IgD-negative memory B cell (primary cell): ENCODE measurements around the gene C1QL3. TPM values are rescaled to one million over a fixed set of nuclear protein-coding genes. Genes with fewer than 3 reads are reported as not detected.

Experiments used
- H3K27ac Mint-ChIP-seq, 3 donors: one replicate each; pipeline ENCODE4 v1.8.0; 2020 to 2022; ENCODE audit warnings: mild to moderate bottlenecking in 3 of 3, mixed read lengths in 3 of 3, moderate library complexity in 1 of 3
- H3K27me3 Mint-ChIP-seq: one replicate; pipeline ENCODE4 v1.8.0; 2021; ENCODE audit warnings: mixed read lengths
- H3K36me3 Mint-ChIP-seq: one replicate; pipeline ENCODE4 v1.8.0; 2020; ENCODE audit warnings: mild to moderate bottlenecking, mixed read lengths
- H3K4me1 Mint-ChIP-seq, 3 donors: one replicate each; pipeline ENCODE4 v1.8.0; 2020 to 2022; ENCODE audit warnings: mixed read lengths in 3 of 3, mild to moderate bottlenecking in 1 of 3
- H3K4me3 Mint-ChIP-seq, 4 donors: one replicate each; pipeline ENCODE4 v1.8.0; 2020 to 2022; ENCODE audit warnings: mild to moderate bottlenecking in 4 of 4, mixed read lengths in 4 of 4, moderate library complexity in 3 of 4
- H3K9me3 Mint-ChIP-seq, 3 donors: one replicate each; pipeline ENCODE4 v1.8.0; 2020 to 2021; ENCODE audit warnings: mixed read lengths in 3 of 3, mild to moderate bottlenecking in 1 of 3
- polyA plus RNA-seq: library from polyadenylated mRNA; unstranded; fragments of 300-500 nt; fragmentation: Illumina TruSeq; gene quantifications from one replicate; pipeline ENCODE4 v1.2.3, GENCODE V29; 2021

Gene C1QL3
- polyA plus RNA-seq, 1 donor from 2014 or later = 0.21 TPM

DNA sequence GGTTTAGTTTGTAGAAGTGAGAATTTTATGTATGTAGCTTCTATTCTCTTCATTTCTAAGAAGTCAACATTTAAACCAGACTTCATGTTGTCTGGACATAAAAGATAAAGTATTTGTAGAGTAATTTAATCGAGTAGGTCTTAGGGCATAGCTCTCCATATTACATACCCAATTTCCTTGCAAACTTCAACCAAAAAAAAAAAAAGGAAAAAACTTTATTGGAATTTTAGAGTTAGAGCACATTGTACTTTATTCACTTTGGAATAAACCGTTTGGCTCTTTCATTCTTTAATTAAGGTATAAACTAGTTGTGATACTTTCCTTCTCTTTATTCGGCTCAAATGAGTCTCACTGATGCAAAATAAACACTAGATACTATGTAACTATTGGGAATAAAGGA, 48.9 kb downstream of the C1QL3 start:
- Mint-ChIP-seq H3K27me3 (no peaks in the 10 kb centered on the region), H3K27ac (no peak overlapping the region), H3K4me1 (peaks cover 5 to 16% (median 5%) of the 10 kb centered on the region in 3 donors), H3K9me3 (no peaks in the 10 kb centered on the region), H3K36me3 (peaks cover 8% of the 10 kb centered on the region), H3K4me3 (no peak overlapping the region)

DNA sequence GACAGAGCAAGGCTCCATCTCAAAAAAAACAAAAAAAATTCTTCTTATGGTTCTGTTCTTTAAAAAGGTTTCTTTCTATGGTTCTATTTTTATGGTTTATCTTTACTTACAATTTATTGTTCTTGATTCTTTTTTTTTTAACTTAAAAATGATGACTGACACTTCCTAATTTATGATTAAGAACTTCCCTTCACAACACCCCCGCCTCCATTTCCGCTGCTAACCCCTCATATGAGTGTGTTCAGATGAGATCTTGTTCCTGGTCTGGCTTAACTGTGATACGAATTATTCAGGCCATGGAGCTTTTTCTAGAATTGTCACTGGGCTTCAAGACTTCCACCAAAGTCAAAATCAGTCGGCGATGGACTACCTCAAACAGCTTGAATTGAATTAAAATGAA, 50.9 kb downstream of the C1QL3 start:
- Mint-ChIP-seq H3K9me3 (no peaks in the 10 kb centered on the region), H3K4me3 (no peak overlapping the region), H3K36me3 (peaks cover 8% of the 10 kb centered on the region), H3K4me1 (peaks cover 5 to 17% (median 6%) of the 10 kb centered on the region in 3 donors), H3K27me3 (no peaks in the 10 kb centered on the region), H3K27ac (peak overlapping the region in 1 of 3 donors; percentile 19)

- Mint-ChIP-seq H3K27me3 (no peaks in the 10 kb centered on the region), H3K36me3 (peaks cover 22% of the 10 kb centered on the region), H3K27ac (no peak overlapping the region), H3K4me3 (no peak overlapping the region), H3K4me1 (peaks cover 7 to 20% (median 9%) of the 10 kb centered on the region in 3 donors), H3K9me3 (peaks cover 0 to 1% (median 0%) of the 10 kb centered on the region in 3 donors)
Measured at GRCh38 chr10:16466001-16466400, 55.7 kb downstream of the C1QL3 start.

Other genes with a start within 250 kb of the C1QL3 start
- 11.8 TPM for gene PTER, start 84.9 kb downstream of the C1QL3 start, polyA plus RNA-seq